Natural killer cell treated with Interleukin-12 subunit alpha and Interleukin-12 subunit beta and Interleukin-15 and Interleukin-18, amount 100 ng/mL, for 72 hours (primary cell): ENCODE data around the gene PCSK6. TPM values are rescaled to one million over a fixed set of nuclear protein-coding genes. Genes with fewer than 3 reads are reported as not detected.

Experiments used
- ATAC-seq, 2 donors: fragments of 150-1000 bp; cut with Tn5 transposase in 1 of 2; sonication (Bioruptor Pico), chemical (Tn5 transposase) in 1 of 2; 2 replicates each; pipeline ENCODE4 v1.10.0; 2021
- DNase-seq: peaks from one replicate; pipeline ENCODE4 v3.0.0; 2022; ENCODE audit warnings: low spot score
- H3K27ac Mint-ChIP-seq, 2 donors: 1 replicate in 1 of 2; 2 replicates in 1 of 2; pipeline ENCODE4 v1.8.0; 2022; ENCODE audit warnings: mixed read lengths in 2 of 2, mild to moderate bottlenecking in 1 of 2, moderate library complexity in 1 of 2
- H3K27me3 Mint-ChIP-seq, 2 donors: 1 replicate in 1 of 2; 2 replicates in 1 of 2; pipeline ENCODE4 v1.8.0; 2022; ENCODE audit warnings: mixed read lengths in 2 of 2
- H3K36me3 Mint-ChIP-seq: one replicate; pipeline ENCODE4 v1.8.0; 2022; ENCODE audit warnings: mixed read lengths
- H3K4me1 Mint-ChIP-seq, 2 donors: 1 replicate in 1 of 2; 2 replicates in 1 of 2; pipeline ENCODE4 v1.8.0; 2022; ENCODE audit warnings: low read depth in 2 of 2, mixed read lengths in 2 of 2, mild to moderate bottlenecking in 1 of 2
- H3K4me3 Mint-ChIP-seq: one replicate; pipeline ENCODE4 v1.8.0; 2022; ENCODE audit warnings: mixed read lengths
- H3K9me3 Mint-ChIP-seq: 2 replicates; pipeline ENCODE4 v1.8.0; 2022; ENCODE audit warnings: mixed read lengths
- total RNA-seq, 2 donors: library from RNA; stranded (reverse); gene quantifications; one replicate each; pipeline ENCODE4 v1.2.3, GENCODE V29; 2022

The PCSK6 gene
- total RNA-seq, 2 donors from 2014 or later: 0.95 TPM; not detected in 1

DNA sequence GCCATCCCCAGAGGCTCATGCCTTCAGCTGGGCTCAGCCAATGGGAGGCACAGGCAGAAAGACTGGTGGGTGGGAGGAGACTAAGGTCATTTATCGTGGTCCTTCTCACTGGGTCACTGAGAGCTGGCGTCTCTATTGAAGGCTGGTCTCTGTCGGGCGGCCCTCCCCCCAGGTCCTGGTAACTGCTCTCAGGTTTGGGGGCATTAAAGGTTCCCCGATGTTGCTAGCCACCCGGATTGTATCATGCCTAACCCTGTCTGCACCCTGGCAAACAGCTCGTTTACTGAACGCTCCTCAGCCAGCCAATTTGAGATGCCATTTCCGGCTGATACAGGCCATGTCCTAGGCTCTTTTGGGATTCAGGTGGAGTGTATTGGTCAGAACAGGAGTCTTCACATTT, 222.7 kb downstream of the PCSK6 start:
- no peaks in the 10 kb centered on the region for H3K9me3 Mint-ChIP-seq
- H3K4me1 Mint-ChIP-seq: peaks cover 10 to 40% of the 10 kb centered on the region in 2 donors
- DNase-seq (no peak), ATAC-seq (no peak)
- H3K27me3 Mint-ChIP-seq: no peaks in the 10 kb centered on the region
- H3K27ac Mint-ChIP-seq: no peak overlapping the region
- H3K36me3 Mint-ChIP-seq: peaks cover 19% of the 10 kb centered on the region
- no peak overlapping the region for H3K4me3 Mint-ChIP-seq

DNA sequence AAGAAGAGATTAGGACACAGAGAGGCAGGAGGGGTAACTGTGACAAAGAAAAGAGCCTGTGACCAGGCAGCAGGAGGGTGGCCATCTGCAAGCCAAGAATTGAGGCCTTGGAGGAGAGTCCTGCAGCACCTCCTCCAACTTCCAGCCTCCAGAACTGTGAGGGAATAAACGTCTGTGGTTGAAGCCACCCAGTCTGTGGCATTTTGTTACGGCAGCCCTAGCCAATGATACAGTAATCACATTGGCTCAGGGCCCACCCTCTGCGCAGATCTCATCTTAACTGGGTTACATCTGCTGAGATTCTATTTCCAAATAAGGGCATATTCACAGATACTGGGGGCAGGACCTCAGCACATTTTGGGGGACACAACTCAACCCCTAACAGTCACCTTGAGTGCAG, 223.5 kb downstream of the PCSK6 start:
- peaks cover 10 to 37% of the 10 kb centered on the region in 2 donors for H3K4me1 Mint-ChIP-seq
- peak overlapping the region in 1 of 2 donors; percentile 33 for H3K27ac Mint-ChIP-seq
- H3K4me3 Mint-ChIP-seq: no peak overlapping the region
- H3K36me3 Mint-ChIP-seq: peaks cover 13% of the 10 kb centered on the region
- H3K27me3 Mint-ChIP-seq: no peaks in the 10 kb centered on the region
- no peaks in the 10 kb centered on the region for H3K9me3 Mint-ChIP-seq
- ATAC-seq (no peak), DNase-seq (no peak)

- peaks cover 2 to 3% of the 10 kb centered on the region in 2 donors for H3K27me3 Mint-ChIP-seq
- peaks cover 9% of the 10 kb centered on the region for H3K36me3 Mint-ChIP-seq
- H3K4me3 Mint-ChIP-seq: peak overlapping the region; percentile 22
- DNase-seq (no peak), ATAC-seq (peak; percentile 30 to 55)
- no peaks in the 10 kb centered on the region for H3K9me3 Mint-ChIP-seq
- peaks cover 10 to 37% of the 10 kb centered on the region in 2 donors for H3K4me1 Mint-ChIP-seq
- no peak overlapping the region for H3K27ac Mint-ChIP-seq
Observed at GRCh38 chr15:101264911-101265641, 224.4 kb downstream of the PCSK6 start.

- Mint-ChIP-seq H3K27me3 (peaks cover 9 to 13% of the 10 kb centered on the region in 2 donors), H3K27ac (no peak overlapping the region), H3K4me3 (no peak overlapping the region), H3K9me3 (no peaks in the 10 kb centered on the region), H3K4me1 (peaks cover 6 to 33% of the 10 kb centered on the region in 2 donors), H3K36me3 (peaks cover 2% of the 10 kb centered on the region)
- ATAC-seq (peak; percentile 45 to 60), DNase-seq (no peak)
Observed at GRCh38 chr15:101264011-101264410, 225.5 kb downstream of the PCSK6 start.

- DNase-seq (no peak), ATAC-seq (no peak)
- H3K27me3 Mint-ChIP-seq: peaks cover 11 to 21% of the 10 kb centered on the region in 2 donors
- H3K36me3 Mint-ChIP-seq: no peaks in the 10 kb centered on the region
- no peak overlapping the region for H3K27ac Mint-ChIP-seq
- peaks cover 0 to 30% of the 10 kb centered on the region in 2 donors for H3K4me1 Mint-ChIP-seq
- no peak overlapping the region for H3K4me3 Mint-ChIP-seq
- H3K9me3 Mint-ChIP-seq: no peaks in the 10 kb centered on the region
Observed at GRCh38 chr15:101262551-101262950, 227.0 kb downstream of the PCSK6 start.

- ATAC-seq (peak; percentile 63 to 70), DNase-seq (no peak)
- Mint-ChIP-seq H3K27ac (peak overlapping the region in 1 of 2 donors; percentile 68), H3K4me1 (peaks cover 15 to 26% of the 10 kb centered on the region in 2 donors), H3K9me3 (no peaks in the 10 kb centered on the region), H3K4me3 (no peak overlapping the region), H3K27me3 (peaks cover 11 to 21% of the 10 kb centered on the region in 2 donors), H3K36me3 (no peaks in the 10 kb centered on the region)
Observed at GRCh38 chr15:101258238-101259144, 231.0 kb downstream of the PCSK6 start.

GRCh38 chr15:101256757-101257156, 232.8 kb downstream of the PCSK6 start:
- DNase-seq: no peak
- Mint-ChIP-seq H3K36me3 (no peaks in the 10 kb centered on the region), H3K27ac (no peak overlapping the region), H3K4me1 (peaks cover 24 to 26% of the 10 kb centered on the region in 2 donors), H3K4me3 (no peak overlapping the region), H3K27me3 (peaks cover 11 to 21% of the 10 kb centered on the region in 2 donors), H3K9me3 (no peaks in the 10 kb centered on the region)
- no peak for ATAC-seq

DNA sequence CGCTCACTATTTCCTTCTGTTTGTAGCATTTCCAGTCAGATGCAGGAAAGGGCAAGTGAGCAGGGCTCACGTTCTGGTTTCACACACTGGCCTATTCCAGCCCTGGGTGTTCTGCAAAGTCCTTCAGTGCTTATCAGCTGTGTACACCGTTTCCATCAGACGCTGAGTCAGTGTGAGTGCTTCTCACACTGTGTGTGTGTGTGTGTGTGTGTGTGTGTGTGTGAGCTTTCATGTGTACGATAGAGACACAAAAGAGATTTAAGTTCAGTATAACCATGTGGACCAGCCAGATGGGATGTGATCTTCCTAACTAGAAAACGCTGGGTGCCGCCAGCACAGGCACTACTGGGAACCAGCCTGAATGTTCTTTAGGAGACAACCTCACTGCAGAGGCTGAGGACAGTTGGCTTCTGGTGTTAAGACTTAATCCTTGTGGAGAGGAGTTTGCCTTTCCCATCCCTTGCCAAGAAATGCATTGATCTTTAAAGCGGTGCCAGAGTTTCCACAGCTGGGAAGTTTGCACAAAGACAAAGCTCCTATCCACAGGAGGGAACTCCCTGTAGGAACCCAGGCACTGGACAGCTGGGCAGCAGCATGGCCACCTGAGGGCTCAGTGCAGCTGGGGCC, 233.8 kb downstream of the PCSK6 start:
- H3K4me3 Mint-ChIP-seq: no peak overlapping the region
- peaks cover 11 to 21% of the 10 kb centered on the region in 2 donors for H3K27me3 Mint-ChIP-seq
- ATAC-seq: no peak
- peaks cover 24 to 26% of the 10 kb centered on the region in 2 donors for H3K4me1 Mint-ChIP-seq
- no peaks in the 10 kb centered on the region for H3K9me3 Mint-ChIP-seq
- DNase-seq: no peak
- peak overlapping the region in 1 of 2 donors; percentile 37 for H3K27ac Mint-ChIP-seq
- peaks cover under 1% of the 10 kb centered on the region for H3K36me3 Mint-ChIP-seq

DNA sequence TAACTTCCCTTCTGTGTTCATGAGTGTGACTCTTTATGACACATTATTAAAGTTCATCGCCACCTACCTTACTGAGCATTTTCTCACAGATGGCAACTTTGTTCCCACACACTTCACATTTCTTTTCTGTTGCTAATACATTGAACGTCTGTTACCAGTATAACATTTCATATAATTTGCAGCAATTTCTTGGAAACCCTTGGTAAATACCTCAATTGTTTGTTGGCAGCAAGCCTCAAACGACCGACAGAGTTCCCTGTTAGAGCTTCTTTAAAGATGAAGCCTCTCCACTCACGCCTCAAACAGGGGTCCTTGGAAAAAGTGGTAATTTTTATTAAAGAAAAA, 234.5 kb downstream of the PCSK6 start:
- Mint-ChIP-seq H3K4me1 (peaks cover 30% of the 10 kb centered on the region in 2 donors), H3K27me3 (peaks cover 8 to 19% of the 10 kb centered on the region in 2 donors), H3K4me3 (no peak overlapping the region), H3K36me3 (peaks cover 7% of the 10 kb centered on the region), H3K27ac (peak overlapping the region in 1 of 2 donors; percentile 37), H3K9me3 (no peaks in the 10 kb centered on the region)
- no peak for DNase-seq
- ATAC-seq: no peak

DNA sequence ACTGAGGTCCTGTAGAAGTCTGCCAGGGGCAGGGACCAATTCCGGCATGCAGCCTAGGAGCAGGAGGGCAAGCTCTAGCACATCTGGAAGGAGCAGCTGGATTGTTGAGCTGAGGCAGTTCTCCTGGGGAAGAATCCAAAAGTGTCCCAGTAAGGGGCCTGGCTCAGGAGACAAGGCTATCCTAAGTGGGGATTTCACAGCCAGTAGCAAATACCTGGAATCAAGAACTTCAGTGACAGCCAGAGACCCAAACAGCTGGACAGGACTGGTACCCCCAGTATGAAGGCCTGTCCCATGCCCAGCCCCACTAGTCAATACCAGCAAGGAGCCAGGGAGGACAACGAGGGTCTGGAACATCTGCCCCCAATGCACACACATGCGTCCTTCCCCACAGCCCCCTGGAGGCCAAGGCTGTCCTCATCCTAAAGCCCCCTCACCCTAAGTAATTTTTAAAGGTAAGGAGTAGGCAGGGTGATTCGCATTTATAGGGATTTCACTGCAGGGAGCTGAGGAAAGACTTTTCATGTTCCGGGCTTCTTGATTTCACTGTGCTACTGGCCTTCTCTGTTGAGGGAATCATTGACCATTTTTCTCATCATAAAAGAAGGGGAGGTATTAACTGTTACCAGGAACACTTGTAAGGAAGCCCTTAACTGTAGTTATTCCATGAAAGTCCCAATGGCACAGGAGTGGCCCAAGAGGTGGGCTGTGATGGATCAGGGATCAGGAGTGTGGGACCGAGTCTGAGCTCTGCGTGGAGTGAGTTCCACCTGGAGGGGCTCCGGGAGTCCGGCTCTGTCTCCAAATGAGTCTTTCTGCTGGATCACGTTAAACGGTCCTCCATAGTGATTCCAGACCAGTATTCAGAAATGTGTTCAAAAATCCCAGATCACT, 235.1 kb downstream of the PCSK6 start:
- DNase-seq: no peak
- H3K27ac Mint-ChIP-seq: no peak overlapping the region
- peaks cover 10% of the 10 kb centered on the region for H3K36me3 Mint-ChIP-seq
- peaks cover 34 to 35% of the 10 kb centered on the region in 2 donors for H3K4me1 Mint-ChIP-seq
- peaks cover 4 to 12% of the 10 kb centered on the region in 2 donors for H3K27me3 Mint-ChIP-seq
- ATAC-seq: no peak
- no peaks in the 10 kb centered on the region for H3K9me3 Mint-ChIP-seq
- no peak overlapping the region for H3K4me3 Mint-ChIP-seq
